GM12875 (cell line): ENCODE measurements around the gene ACACB.
"Not testable (repeated sequence)": the region's sequence is repeated elsewhere in the genome, so short reads cannot be mapped to it uniquely, and the experiment has no call there.

ENCODE experiments used
- H3K4me3 ChIP-seq: one replicate; pipeline ENCODE4 v1.5.1; 2011; ENCODE audit warnings: low read depth, low read length, control low read depth
- TF ChIP-seq, protein P1 (sequence below): IDR thresholded peaks from 2 replicates; pipeline ENCODE4 v1.5.1; 2011; ENCODE audit warnings: low read depth, mild to moderate bottlenecking, control low read depth, inconsistent platforms, low read length, moderate library complexity, borderline replicate concordance; ENCODE audit not compliant: insufficient read depth

Gene ACACB

DNA sequence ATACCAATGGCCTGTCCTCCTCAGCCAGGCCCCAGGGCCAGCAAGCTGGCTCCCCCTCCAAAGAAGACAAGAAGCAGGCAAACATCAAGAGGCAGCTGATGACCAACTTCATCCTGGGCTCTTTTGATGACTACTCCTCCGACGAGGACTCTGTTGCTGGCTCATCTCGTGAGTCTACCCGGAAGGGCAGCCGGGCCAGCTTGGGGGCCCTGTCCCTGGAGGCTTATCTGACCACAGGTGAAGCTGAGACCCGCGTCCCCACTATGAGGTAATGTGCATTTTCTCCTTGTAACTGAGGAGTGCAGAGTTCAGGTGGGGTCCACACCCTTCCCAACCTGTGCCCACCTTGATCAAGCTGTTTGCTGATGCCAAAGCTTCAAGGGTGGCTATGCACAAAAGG lies 23.4 kb downstream of the ACACB start:
- H3K4me3 ChIP-seq, result no peak overlapping the region
- TF ChIP-seq, protein P1, sequence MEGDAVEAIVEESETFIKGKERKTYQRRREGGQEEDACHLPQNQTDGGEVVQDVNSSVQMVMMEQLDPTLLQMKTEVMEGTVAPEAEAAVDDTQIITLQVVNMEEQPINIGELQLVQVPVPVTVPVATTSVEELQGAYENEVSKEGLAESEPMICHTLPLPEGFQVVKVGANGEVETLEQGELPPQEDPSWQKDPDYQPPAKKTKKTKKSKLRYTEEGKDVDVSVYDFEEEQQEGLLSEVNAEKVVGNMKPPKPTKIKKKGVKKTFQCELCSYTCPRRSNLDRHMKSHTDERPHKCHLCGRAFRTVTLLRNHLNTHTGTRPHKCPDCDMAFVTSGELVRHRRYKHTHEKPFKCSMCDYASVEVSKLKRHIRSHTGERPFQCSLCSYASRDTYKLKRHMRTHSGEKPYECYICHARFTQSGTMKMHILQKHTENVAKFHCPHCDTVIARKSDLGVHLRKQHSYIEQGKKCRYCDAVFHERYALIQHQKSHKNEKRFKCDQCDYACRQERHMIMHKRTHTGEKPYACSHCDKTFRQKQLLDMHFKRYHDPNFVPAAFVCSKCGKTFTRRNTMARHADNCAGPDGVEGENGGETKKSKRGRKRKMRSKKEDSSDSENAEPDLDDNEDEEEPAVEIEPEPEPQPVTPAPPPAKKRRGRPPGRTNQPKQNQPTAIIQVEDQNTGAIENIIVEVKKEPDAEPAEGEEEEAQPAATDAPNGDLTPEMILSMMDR, result no peak

DNA sequence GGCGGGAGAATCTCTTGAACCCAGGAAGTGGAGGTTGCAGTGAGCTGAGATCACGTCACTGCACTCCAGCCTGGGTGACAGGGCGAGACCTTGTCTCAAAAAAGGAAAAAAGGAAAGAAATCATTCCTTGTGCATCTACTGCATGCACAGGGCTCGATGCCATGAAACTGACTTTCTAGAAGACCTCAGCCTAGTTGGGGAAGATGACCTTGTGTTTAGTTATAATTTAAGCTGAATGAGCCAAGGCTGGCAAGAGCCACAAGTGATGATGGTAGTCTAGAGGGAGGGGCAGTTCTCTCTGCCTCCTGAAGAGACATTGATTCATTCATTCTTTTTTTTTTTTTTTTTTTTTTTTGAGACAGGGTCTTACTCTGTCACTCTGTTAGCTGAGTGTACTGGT lies 24.2 kb downstream of the ACACB start:
- H3K4me3 ChIP-seq, result no peak overlapping the region
- TF ChIP-seq, protein P1, result no peak

DNA sequence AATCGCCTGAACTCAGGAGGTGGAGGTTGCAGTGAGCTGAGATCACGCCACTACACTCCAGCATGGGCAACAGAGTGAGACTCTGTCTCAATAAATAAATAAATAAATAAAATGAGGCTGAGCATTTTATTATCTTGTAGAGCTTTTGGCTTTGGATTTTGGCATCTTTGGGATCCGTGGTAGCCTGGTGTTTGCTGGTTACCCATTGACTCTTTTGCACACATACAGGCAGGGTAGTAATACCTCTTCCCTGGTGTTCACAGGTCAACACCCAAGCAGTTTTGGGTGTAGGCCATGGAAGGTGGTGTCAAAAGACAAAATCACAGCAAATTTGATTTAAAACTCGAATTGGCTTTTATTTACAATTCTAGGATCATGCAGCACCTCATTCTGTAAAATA lies 27.8 kb downstream of the ACACB start:
- TF ChIP-seq, protein P1, result no peak
- no peak overlapping the region for H3K4me3 ChIP-seq

DNA sequence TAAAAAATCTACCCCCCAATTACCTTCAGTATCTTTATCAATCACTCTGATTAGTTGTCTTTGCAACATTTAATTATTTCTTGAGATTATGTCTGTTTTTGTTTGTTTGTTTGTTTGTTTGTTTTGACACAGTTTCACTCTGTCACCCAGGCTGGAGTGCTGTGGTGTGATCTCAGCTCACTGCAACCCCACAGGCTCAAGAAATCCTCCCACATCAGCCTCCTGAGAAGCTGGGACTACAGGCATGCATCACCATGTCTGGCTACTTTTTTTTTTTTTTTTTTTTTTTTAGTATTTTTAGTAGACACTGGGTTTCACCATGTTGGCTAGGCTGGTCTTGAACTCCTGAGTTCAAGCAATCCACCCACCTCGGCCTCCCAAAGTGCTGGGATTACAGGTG lies 30.7 kb downstream of the ACACB start:
- not testable (repeated sequence) for H3K4me3 ChIP-seq

DNA sequence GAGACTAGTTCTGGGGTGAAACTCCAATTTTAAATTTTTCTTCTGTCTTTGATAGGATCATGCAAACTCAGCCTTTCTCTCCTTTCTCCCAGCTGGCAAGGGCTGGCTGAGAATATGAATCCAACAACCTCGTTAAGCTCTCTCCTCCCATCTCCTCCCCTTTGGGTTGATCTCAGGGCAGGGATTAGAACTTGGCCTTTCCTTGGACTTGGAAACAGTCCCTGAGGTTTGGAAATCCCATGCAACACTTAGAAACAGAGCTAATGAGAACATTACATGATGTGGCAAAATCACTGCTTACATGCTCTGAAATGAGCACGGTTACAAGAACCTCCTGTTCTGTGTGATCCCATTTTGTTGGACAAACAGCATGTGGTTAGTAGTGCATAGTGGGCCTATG lies 31.6 kb downstream of the ACACB start:
- no peak overlapping the region for H3K4me3 ChIP-seq
- TF ChIP-seq, protein P1, result no peak

DNA sequence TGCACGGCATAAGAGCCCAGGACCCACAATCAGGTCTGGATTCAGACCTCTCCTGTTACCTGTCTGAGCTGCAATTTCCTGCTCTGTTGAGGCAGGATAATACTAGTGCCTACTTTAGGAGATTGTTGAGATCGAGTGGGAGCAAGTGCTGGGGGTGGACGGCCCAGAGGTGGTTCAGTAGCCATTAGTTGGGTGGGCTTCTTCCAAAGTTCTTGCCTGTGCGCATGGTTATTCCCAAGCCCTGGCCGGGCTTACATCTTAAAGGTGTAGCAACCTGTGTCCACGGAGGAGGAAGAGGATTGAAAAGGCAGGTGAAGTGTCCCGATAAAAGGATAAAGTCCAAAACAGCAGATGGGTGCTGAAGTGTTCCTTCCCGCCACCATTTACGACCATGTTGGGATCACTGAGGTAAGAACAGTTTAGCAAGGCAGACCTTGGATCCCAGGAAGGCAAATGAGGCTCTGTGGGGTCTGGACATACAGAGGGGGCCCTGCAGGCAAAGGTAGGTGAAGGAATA lies 33.8 kb downstream of the ACACB start:
- no peak overlapping the region for H3K4me3 ChIP-seq
- TF ChIP-seq, protein P1, result no peak

DNA sequence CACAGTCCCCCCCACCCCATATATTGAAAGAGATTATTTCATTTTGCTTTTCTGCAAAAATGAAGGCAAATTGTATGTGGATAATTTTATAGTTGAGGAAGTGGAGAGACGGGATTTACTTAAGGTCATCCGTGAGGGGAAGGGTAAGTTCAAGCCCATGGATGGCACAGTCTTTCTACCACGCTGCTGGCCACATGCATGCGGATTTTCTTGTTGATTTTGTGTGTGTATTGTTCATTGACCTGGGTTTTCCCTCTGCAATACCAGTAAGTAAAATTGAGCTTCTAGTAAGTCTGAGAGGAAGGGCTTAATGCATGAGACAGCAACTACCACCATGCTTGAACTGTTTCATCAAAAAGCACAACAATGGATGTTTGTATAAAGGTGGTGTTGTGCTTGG lies 35.1 kb downstream of the ACACB start:
- TF ChIP-seq, protein P1, result no peak
- H3K4me3 ChIP-seq, result no peak overlapping the region

DNA sequence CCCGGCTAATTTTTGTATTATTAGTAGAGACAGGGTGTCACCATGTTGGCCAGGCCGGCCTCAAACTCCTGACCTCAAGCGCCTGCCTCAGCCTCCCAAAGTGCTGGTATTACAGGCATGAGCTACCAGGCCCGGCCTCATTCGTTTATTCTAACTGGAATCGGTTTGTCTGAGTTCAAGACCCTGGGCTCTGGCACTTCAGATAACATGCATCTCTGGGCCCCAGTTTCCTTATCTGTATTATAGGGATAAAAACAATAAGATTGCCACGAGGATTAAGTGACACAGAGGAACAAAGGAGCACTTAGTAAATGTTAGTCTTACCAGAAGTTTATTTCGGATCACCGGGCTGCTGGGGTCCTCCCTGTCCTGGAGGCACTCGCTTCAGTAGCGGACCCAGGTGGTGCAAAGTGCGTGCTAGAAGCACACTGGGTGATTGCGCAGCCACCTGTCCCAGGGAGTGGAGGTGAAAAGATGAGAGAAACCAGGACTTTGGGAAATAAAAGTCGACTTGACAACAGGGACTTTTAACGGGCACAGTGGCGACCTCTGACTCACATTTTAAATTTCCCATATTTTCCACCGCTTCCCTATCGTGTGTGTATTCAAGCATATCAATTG lies 37.5 kb downstream of the ACACB start:
- TF ChIP-seq, protein P1, result no peak
- no peak overlapping the region for H3K4me3 ChIP-seq
